ENCODE data around the gene FANCD2OS.
"Not testable (repeated sequence)": the region's sequence is repeated elsewhere in the genome, so short reads cannot be mapped to it uniquely, and the experiment has no call there.

FANCD2OS gene

GRCh38 chr3:10091387-10091786, 16.7 kb downstream of the FANCD2OS start:
- not testable (repeated sequence) for DNase-seq

- DNase-seq: not testable (repeated sequence)
Observed at GRCh38 chr3:10090774-10091173, 17.3 kb downstream of the FANCD2OS start.

GRCh38 chr3:10090179-10090578, 17.9 kb downstream of the FANCD2OS start:
- no peak for DNase-seq

GRCh38 chr3:10088256-10088655, 19.8 kb downstream of the FANCD2OS start:
- no peak for DNase-seq

GRCh38 chr3:10085738-10086137, 22.3 kb downstream of the FANCD2OS start:
- no peak for DNase-seq

- no peak for DNase-seq
Observed at GRCh38 chr3:10081871-10082270, 26.2 kb downstream of the FANCD2OS start.

GRCh38 chr3:10074666-10075065, 33.4 kb downstream of the FANCD2OS start:
- no peak for DNase-seq

- DNase-seq: not testable (repeated sequence)
Observed at GRCh38 chr3:10070077-10070476, 38.0 kb downstream of the FANCD2OS start.

- DNase-seq: no peak
Observed at GRCh38 chr3:10055097-10055496, 53.0 kb downstream of the FANCD2OS start.

Measured in effector CD8-positive, alpha-beta T cell (primary cell).